ENCODE results near the gene NCAPH2. TPM values are rescaled to one million over a fixed set of nuclear protein-coding genes. Genes with fewer than 3 reads are reported as not detected.

Gene NCAPH2
- total RNA-seq, 4 donors from 2014 or later, result 34.8 to 45.0 (median 42.1) TPM

DNA sequence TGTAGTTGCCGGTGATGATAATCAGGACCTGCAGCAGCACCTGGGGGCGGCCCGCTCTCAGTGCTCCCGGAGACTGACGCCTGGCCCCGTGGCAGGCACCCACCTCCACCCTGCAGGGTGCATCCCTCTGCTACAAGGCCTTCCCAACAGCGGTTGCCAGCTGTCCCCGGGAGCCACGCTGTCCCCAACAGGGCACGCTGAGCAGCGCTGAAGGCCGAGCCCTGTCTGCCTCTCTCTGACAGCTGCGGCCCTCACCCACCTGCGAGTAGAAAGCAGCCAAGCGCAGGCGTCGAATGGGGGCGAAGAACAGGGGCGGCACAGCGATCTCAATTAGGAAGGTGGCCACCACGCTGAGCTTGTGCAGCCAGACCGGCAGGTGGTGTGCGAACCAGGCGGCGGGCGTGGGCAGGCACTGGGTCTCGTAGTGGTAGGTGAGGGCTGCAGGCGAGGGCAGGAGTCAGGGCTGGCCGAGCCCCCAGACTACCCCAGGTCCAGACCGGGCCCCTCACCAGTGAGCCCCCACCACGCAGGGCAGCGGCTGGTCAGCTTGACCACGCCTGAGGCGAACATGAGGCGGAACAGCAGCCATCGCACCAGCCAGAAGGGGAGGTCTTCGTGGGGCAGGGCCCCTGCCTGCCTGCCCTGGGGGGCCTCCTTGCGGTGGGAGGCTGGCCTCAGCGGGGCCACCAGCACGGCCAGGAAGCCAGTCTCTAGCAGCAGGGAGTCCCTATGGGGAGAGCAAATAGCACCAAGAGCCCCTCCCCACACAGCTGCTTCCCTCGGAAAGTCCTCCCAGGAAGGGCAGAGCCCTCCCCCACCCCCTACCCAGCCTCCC, 2.0 kb upstream of the NCAPH2 start:
- peak overlapping the region in 1 of 2 donors; percentile 93 for H3K4me3 ChIP-seq
- ATAC-seq, result no peak
- H3K27ac ChIP-seq, result peak overlapping the region in 1 of 4 donors; percentile 91
- H3K4me1 ChIP-seq, result peaks cover 4 to 44% (median 23%) of the 10 kb centered on the region in 3 donors
- TF ChIP-seq, protein P1, sequence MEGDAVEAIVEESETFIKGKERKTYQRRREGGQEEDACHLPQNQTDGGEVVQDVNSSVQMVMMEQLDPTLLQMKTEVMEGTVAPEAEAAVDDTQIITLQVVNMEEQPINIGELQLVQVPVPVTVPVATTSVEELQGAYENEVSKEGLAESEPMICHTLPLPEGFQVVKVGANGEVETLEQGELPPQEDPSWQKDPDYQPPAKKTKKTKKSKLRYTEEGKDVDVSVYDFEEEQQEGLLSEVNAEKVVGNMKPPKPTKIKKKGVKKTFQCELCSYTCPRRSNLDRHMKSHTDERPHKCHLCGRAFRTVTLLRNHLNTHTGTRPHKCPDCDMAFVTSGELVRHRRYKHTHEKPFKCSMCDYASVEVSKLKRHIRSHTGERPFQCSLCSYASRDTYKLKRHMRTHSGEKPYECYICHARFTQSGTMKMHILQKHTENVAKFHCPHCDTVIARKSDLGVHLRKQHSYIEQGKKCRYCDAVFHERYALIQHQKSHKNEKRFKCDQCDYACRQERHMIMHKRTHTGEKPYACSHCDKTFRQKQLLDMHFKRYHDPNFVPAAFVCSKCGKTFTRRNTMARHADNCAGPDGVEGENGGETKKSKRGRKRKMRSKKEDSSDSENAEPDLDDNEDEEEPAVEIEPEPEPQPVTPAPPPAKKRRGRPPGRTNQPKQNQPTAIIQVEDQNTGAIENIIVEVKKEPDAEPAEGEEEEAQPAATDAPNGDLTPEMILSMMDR (IDR thresholded peaks at IDR 0.05), result no peak
- TF ChIP-seq POLR2A (IDR thresholded peaks at IDR 0.05) (no peak), EP300 (IDR thresholded peaks at IDR 0.05) (no peak), POLR2AphosphoS5 (IDR thresholded peaks at IDR 0.05) (no peak)
- no peaks in the 10 kb centered on the region for H3K9me3 ChIP-seq
- H3K36me3 ChIP-seq, result peaks cover 0 to 42% of the 10 kb centered on the region in 2 donors
- WGBS, 2 donors (ENCODE audit: low coverage in 1 of 2), result 100% methylated on average over 1 of the region's 41 CpGs; no CpG with 5 or more reads in 1 of the 2 donors
- H3K27me3 ChIP-seq, result no peaks in the 10 kb centered on the region

DNA sequence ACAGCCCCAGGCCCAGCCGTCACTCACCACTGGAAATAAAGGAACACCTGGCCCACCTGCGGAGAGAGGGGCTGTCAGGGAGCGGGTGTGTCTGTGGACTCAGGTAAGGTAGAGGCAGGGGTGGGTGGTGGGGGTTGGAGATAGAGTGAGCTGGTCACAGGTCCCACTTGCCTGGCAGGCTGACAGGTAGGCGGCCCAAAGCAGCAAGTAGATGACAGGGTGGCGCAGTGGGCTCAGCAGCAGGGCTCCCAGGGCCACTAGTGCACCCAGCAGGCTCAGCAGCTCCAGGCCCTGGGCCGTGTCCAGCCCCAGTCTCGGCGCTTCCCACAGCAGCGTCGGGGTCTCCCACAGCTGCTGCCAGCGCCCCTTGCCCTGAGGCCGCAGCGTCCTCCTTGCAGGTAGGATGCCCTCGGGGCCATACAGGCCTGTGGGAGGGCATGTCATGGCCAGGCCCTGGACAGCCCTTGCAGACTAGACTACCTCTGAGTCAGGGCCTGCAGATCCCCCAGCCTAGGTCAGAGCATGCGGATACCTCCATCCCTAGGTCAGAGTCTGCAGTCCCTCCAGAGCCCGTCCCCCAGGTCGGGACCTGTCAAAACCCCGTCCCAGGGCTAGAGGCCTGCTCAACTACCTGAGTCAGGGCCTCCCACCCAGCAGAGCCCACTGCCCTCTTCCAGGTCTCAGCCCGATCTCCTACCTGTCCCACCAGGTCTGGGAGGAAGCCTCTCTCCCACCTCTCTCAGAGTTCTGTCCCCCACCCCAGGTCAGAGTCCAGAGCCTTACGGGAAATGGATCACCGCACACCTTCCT, 1.2 kb upstream of the NCAPH2 start:
- Histone ChIP-seq H3K4me3 (peak overlapping the region; percentile 90 to 93), H3K9me3 (no peaks in the 10 kb centered on the region), H3K27me3 (no peaks in the 10 kb centered on the region), H3K36me3 (peaks cover 0 to 47% of the 10 kb centered on the region in 2 donors), H3K27ac (peak overlapping the region; percentile 85 to 97 (median 90)), H3K4me1 (peaks cover 4 to 44% (median 23%) of the 10 kb centered on the region in 3 donors)
- ATAC-seq, result no peak
- TF ChIP-seq POLR2AphosphoS5 (IDR thresholded peaks at IDR 0.05), result no peak
- no peak for TF ChIP-seq EP300 (IDR thresholded peaks at IDR 0.05)
- no peak for TF ChIP-seq POLR2A (IDR thresholded peaks at IDR 0.05)
- TF ChIP-seq, protein P1 (IDR thresholded peaks at IDR 0.05), result no peak
- WGBS, 2 donors (ENCODE audit: low coverage in 1 of 2), result 40% methylated on average over 2 of the region's 21 CpGs; no CpG with 5 or more reads in 1 of the 2 donors

DNA sequence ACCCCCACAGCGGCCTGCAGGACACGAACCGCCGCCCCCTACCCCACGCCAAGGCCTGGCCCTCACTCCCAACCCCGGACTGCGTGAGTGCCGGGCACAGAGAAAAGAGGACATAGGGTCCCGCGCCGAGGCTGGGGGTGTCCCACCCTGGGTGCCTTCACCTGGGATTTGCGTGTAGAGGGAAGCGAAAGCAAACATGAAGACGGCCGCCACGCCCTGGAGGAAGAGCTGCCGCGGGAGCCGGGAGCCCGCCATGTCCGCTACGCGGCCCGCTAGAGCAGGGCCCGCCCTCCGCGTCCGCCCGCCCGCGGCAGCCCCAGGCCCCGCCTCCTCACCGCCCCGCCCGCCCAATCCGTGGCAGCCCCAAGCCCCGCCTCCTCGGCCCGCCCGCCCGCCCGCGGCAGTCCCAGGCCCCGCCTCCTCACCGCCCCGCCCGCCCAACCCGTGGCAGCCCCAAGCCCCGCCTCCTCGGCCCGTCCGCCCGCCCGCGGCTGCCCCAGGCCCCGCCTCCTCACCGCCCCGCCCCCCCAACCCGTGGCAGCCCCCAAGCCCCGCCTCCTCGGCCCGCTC, 518 bp upstream of the NCAPH2 start, which contains the start of gene LMF2:
TSS of gene LMF2 (minus strand) at position 282 of the 570 bp plus-strand sequence. CDS start at position 255, 27 bp downstream.
- H3K27me3 ChIP-seq, result no peaks in the 10 kb centered on the region
- WGBS, 2 donors (ENCODE audit: low coverage in 1 of 2), result no CpG with 5 or more reads among the region's 62 CpGs
- TF ChIP-seq EP300 (IDR thresholded peaks at IDR 0.05), result no peak
- TF ChIP-seq POLR2AphosphoS5 (IDR thresholded peaks at IDR 0.05), result peak; percentile 57
- TF ChIP-seq, protein P1 (IDR thresholded peaks at IDR 0.05), result peak in 1 of 4 experiments; percentile 38
- peak; percentile 47 to 65 for TF ChIP-seq POLR2A (IDR thresholded peaks at IDR 0.05)

DNA sequence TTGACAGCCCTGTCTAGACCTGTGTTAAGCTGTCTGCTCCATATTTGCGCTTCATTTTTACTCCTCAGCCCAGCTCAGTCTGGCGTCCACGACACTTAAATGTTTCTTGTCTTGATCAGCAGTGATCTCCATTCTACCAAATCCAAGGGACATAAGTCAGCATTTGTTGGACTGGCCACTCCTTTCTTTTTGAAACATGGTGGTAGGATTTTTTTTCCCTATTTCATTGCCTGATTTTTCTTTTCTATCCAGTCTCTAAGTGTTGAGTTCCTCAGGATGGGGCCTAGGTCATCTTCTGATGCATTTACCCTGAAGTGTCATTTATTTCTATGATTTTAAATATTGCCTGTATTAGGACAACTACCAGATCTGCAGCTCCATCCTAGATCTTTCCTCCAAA, 873 bp downstream of the NCAPH2 start:
- no peaks in the 10 kb centered on the region for H3K9me3 ChIP-seq
- no peaks in the 10 kb centered on the region for H3K27me3 ChIP-seq
- peak overlapping the region; percentile 93 for H3K4me3 ChIP-seq
- peaks cover 0 to 41% of the 10 kb centered on the region in 2 donors for H3K36me3 ChIP-seq
- no peak for ATAC-seq
- peaks cover 4 to 44% (median 23%) of the 10 kb centered on the region in 3 donors for H3K4me1 ChIP-seq
- peak overlapping the region; percentile 94 to 98 (median 96) for H3K27ac ChIP-seq
- no peak for TF ChIP-seq EP300 (IDR thresholded peaks at IDR 0.05)
- TF ChIP-seq, protein P1 (IDR thresholded peaks at IDR 0.05), result no peak
- 3 to 11% methylated on average over 3 of the region's 3 CpGs for WGBS, 2 donors (ENCODE audit: low coverage in 1 of 2)

More for the DNA sequence above, 518 bp upstream of the NCAPH2 start, which contains the start of gene LMF2:
- peak; percentile 83 for ATAC-seq
- peaks cover 4 to 44% (median 23%) of the 10 kb centered on the region in 3 donors for H3K4me1 ChIP-seq
- peak within 1 kb of the TSS; percentile 93 for H3K4me3 ChIP-seq
- H3K36me3 ChIP-seq, result peaks cover 0 to 46% of the 10 kb centered on the region in 2 donors
- no peaks in the 10 kb centered on the region for H3K9me3 ChIP-seq
- peak within 1 kb of the TSS; percentile 94 to 98 (median 96) for H3K27ac ChIP-seq

Measured in gastroesophageal sphincter (tissue), 4 donors.